GM12891 (cell line): ENCODE measurements around the gene MARCHF3.

Experiments
- POLR2A ChIP-seq: IDR thresholded peaks from 2 replicates; pipeline ENCODE4 v1.6.1; 2011; ENCODE audit warnings: low read depth, low read length, control low read depth
- POLR2AphosphoS5 ChIP-seq: IDR thresholded peaks from 2 replicates; pipeline ENCODE4 v1.6.1; 2011; ENCODE audit warnings: low read depth, low read length, control low read depth
- TAF1 ChIP-seq: IDR thresholded peaks from 2 replicates; pipeline ENCODE4 v1.6.1; 2011; ENCODE audit warnings: low read depth, low read length, control low read depth

- TF ChIP-seq TAF1 (no peak), POLR2A (no peak), POLR2AphosphoS5 (no peak)
Observed at GRCh38 chr5:126995039-126995438, 35.3 kb downstream of the MARCHF3 start.
